OCI-LY7 (cell line): ENCODE measurements around the gene PTCHD4. TPM values are rescaled to one million over a fixed set of nuclear protein-coding genes. Genes with fewer than 3 reads are reported as not detected.
"Not testable (repeated sequence)": the region's sequence is repeated elsewhere in the genome, so short reads cannot be mapped to it uniquely, and the experiment has no call there.

Source experiments
- BruUV-seq: library from RNA; stranded (reverse); fragments of 400-500 nt; replicated peaks from 2 replicates; lab custom pipeline; 2021; lab: Mats Ljungman, UMichigan
- CTCF ChIA-PET: fragments of 300-600 bp; sonication (Branson Sonifier 250); formaldehyde crosslinking; loops from one replicate; lab custom pipeline; 2022; ENCODE audit warnings: antibody characterized with exemption; ENCODE audit not compliant: unreplicated experiment; lab: Charles Lee
- POLR2A ChIA-PET: fragments of 300-600 bp; sonication (Branson Sonifier 250); formaldehyde crosslinking; loops from one replicate; lab custom pipeline; 2022; ENCODE audit warnings: antibody characterized with exemption; lab: Charles Lee
- DNase-seq: peaks from one replicate; pipeline ENCODE4 v3.0.0-alpha.2; 2015; ENCODE audit warnings: low spot score
- H2AFZ ChIP-seq: fragments of 200-600 bp; sonication (generic), shearing (Covaris generic); 2 replicates; pipeline ENCODE4 v1.6.1; 2014; ENCODE audit warnings: mild to moderate bottlenecking, antibody characterized with exemption, low read length, moderate library complexity
- H3K27ac ChIP-seq: fragments of 200-600 bp; sonication (generic); 2 replicates; pipeline ENCODE4 v1.5.1; 2014; ENCODE audit warnings: mixed run types, low read depth, mild to moderate bottlenecking, moderate library complexity, low read length, inconsistent platforms; ENCODE audit not compliant: poor library complexity, severe bottlenecking
- H3K36me3 ChIP-seq: fragments of 200-600 bp; sonication (generic); 2 replicates; pipeline ENCODE4 v1.6.1; 2014; ENCODE audit warnings: mild to moderate bottlenecking, antibody characterized with exemption, low read length, moderate library complexity, mixed read lengths; ENCODE audit not compliant: insufficient read depth
- H3K4me1 ChIP-seq: fragments of 200-600 bp; sonication (generic); 2 replicates; pipeline ENCODE4 v1.5.1; 2014; ENCODE audit warnings: mild to moderate bottlenecking, low read length; ENCODE audit not compliant: insufficient read depth, poor library complexity, severe bottlenecking
- H3K4me2 ChIP-seq: fragments of 200-600 bp; sonication (generic); 2 replicates; pipeline ENCODE4 v1.6.1; 2014; ENCODE audit warnings: mild to moderate bottlenecking, low read length
- H3K4me3 ChIP-seq: fragments of 200-600 bp; sonication (generic); 2 replicates; pipeline ENCODE4 v1.5.1; 2014; ENCODE audit warnings: mild to moderate bottlenecking, low read depth, low read length; ENCODE audit not compliant: poor library complexity, severe bottlenecking
- H3K79me2 ChIP-seq: fragments of 200-600 bp; sonication (generic); 2 replicates; pipeline ENCODE4 v1.6.1; 2016; ENCODE audit warnings: low read depth, mild to moderate bottlenecking, low read length, moderate library complexity, mixed read lengths; ENCODE audit not compliant: insufficient read depth
- H3K9me2 ChIP-seq: fragments of 200-600 bp; sonication (generic); 2 replicates; pipeline ENCODE4 v1.6.1; 2016; ENCODE audit warnings: mild to moderate bottlenecking, low read length, mixed read lengths; ENCODE audit not compliant: insufficient read depth
- H3K9me3 ChIP-seq: fragments of 200-600 bp; sonication (generic); 2 replicates; pipeline ENCODE4 v1.6.1; 2014; ENCODE audit warnings: mild to moderate bottlenecking, mixed run types, low read length, mixed read lengths
- H4K20me1 ChIP-seq: fragments of 200-600 bp; sonication (generic); 2 replicates; pipeline ENCODE4 v1.6.1; 2014; ENCODE audit warnings: mild to moderate bottlenecking, antibody characterized with exemption, low read length, moderate library complexity, mixed read lengths; ENCODE audit not compliant: insufficient read depth
- EZH2phosphoT487 ChIP-seq: fragments of 200-600 bp; sonication (generic); IDR thresholded peaks from 2 replicates; pipeline ENCODE4 v1.6.1; 2018; ENCODE audit warnings: low read depth, borderline replicate concordance, mild to moderate bottlenecking, mixed run types, antibody characterized with exemption, low read length, moderate library complexity, mixed read lengths
- intact Hi-C: fragments of 100-400 bp; cut with micrococcal nuclease; formaldehyde crosslinking; loops from one replicate; pipeline ENCODE4 v1.10.0; 2022; ENCODE audit not compliant: unreplicated experiment
- total RNA-seq, 2 experiments: library from RNA; depleted of rRNA in 1 of 2; stranded (reverse); fragments of >200 nt in 1 of 2; shearing (Covaris generic) in 1 of 2; gene quantifications; 2 replicates each; pipeline ENCODE4 v1.2.3, GENCODE V29; 2014 to 2022
- TF ChIP-seq, protein P1 (sequence below): fragments of 200-600 bp; sonication (generic); conservative IDR thresholded peaks from 2 replicates; pipeline ENCODE4 v1.5.1; 2014; ENCODE audit warnings: mild to moderate bottlenecking, antibody characterized with exemption, low read length, moderate library complexity, mixed read lengths

The PTCHD4 gene
- total RNA-seq, 2 experiments from 2014 or later = not detected

- Histone ChIP-seq H3K4me3 (no peak overlapping the region), H3K9me3 (no peaks in the 10 kb centered on the region), H4K20me1 (no peaks in the 10 kb centered on the region), H3K4me2 (no peak overlapping the region), H3K27ac (no peak overlapping the region), H3K79me2 (no peaks in the 10 kb centered on the region), H3K9me2 (no peaks in the 10 kb centered on the region), H2AFZ (no peak overlapping the region), H3K4me1 (no peaks in the 10 kb centered on the region), H3K36me3 (no peaks in the 10 kb centered on the region)
- no peak for DNase-seq
- BruUV-seq = no TSS peak
- CTCF ChIA-PET = no interaction called here
- POLR2A ChIA-PET = no interaction called here
- TF ChIP-seq, protein P1, sequence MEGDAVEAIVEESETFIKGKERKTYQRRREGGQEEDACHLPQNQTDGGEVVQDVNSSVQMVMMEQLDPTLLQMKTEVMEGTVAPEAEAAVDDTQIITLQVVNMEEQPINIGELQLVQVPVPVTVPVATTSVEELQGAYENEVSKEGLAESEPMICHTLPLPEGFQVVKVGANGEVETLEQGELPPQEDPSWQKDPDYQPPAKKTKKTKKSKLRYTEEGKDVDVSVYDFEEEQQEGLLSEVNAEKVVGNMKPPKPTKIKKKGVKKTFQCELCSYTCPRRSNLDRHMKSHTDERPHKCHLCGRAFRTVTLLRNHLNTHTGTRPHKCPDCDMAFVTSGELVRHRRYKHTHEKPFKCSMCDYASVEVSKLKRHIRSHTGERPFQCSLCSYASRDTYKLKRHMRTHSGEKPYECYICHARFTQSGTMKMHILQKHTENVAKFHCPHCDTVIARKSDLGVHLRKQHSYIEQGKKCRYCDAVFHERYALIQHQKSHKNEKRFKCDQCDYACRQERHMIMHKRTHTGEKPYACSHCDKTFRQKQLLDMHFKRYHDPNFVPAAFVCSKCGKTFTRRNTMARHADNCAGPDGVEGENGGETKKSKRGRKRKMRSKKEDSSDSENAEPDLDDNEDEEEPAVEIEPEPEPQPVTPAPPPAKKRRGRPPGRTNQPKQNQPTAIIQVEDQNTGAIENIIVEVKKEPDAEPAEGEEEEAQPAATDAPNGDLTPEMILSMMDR = no peak
- no peak for TF ChIP-seq EZH2phosphoT487
- intact Hi-C loops = no loop called here
Measured at GRCh38 chr6:48110436-48111142, 408 bp downstream of the PTCHD4 start.

GRCh38 chr6:48109944-48110343 lies 1.1 kb downstream of the PTCHD4 start:
- no TSS peak for BruUV-seq

DNA sequence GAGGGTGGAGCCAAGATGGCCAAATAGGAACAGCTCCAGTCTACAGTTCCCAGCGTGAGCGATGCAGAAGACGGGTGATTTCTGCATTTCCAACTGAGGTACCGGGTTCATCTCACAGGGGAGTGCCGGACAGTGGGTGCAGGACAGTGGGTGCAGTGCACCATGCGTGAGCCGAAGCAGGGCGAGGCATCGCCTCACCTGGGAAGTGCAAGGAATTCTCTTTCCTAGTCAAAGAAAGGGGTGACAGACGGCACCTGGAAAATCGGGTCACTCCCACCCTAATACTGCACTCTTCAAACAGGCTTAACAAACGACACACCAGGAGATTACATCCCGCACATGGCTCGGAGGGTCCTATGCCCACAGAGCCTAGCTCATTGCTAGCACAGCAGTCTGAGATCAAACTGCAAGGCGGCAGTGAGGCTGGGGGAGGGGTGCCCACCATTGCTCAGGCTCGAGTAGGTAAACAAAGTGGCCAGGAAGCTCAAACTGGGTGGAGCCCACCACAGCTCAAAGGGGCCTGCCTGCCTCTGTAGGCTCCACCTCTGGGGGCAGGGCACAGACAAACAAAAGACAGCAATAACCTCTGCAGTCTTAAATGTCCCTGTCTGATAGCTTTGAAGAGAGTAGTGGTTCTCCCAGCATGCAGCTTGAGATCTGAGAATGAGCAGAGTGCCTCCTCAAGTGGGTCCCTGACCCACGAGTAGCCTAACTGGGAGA lies 8.4 kb downstream of the PTCHD4 start:
- H3K4me1 ChIP-seq, DNase-seq, CTCF ChIA-PET, intact Hi-C loops, H3K4me2 ChIP-seq, H4K20me1 ChIP-seq, H2AFZ ChIP-seq, H3K27ac ChIP-seq, POLR2A ChIA-PET, BruUV-seq, H3K79me2 ChIP-seq, H3K9me3 ChIP-seq, H3K4me3 ChIP-seq, H3K9me2 ChIP-seq, H3K36me3 ChIP-seq: not testable (repeated sequence)

More at GRCh38 chr6:48109944-48110343, 1.1 kb downstream of the PTCHD4 start:
- POLR2A ChIA-PET = interaction anchor here (0.7 kb wide), 1 partner anchor 1846 kb away, joined by 3 read pairs; no protein-coding TSS in a partner anchor
- no peak for TF ChIP-seq EZH2phosphoT487
- Histone ChIP-seq H3K9me2 (no peaks in the 10 kb centered on the region), H3K79me2 (no peaks in the 10 kb centered on the region), H3K4me1 (no peaks in the 10 kb centered on the region), H3K4me2 (no peak overlapping the region), H4K20me1 (no peaks in the 10 kb centered on the region), H3K27ac (no peak overlapping the region), H3K4me3 (no peak overlapping the region), H3K36me3 (no peaks in the 10 kb centered on the region), H3K9me3 (no peaks in the 10 kb centered on the region), H2AFZ (no peak overlapping the region; the same call in 1 of the 2 replicates)
- no peak for DNase-seq
- intact Hi-C loops = no loop called here
- CTCF ChIA-PET = no interaction called here
